HCT116 (cell line): Measurements from ENCODE around the gene SLC5A4. TPM values are rescaled to one million over a fixed set of nuclear protein-coding genes. Genes with fewer than 3 reads are reported as not detected.

Experiments
- ATAC-seq: fragments of 200-7000 bp; cut with Tn5 transposase; 2 replicates; pipeline ENCODE4 v1.9.1; 2020; ENCODE audit warnings: mild to moderate bottlenecking, moderate library complexity
- BruUV-seq: library from RNA; stranded (reverse); fragments of 400-500 nt; replicated peaks from 2 replicates; lab custom pipeline; 2021; lab: Mats Ljungman, UMichigan
- CTCF ChIA-PET: fragments of 300-600 bp; sonication (Branson Sonifier 250); formaldehyde crosslinking; loops from one replicate; lab custom pipeline; 2021; ENCODE audit warnings: antibody characterized with exemption; lab: Charles Lee
- POLR2A ChIA-PET: fragments of 300-600, 350-600 bp; sonication (Branson Sonifier 250); formaldehyde crosslinking; loops from one replicate; lab custom pipeline; 2021; ENCODE audit warnings: antibody characterized with exemption; lab: Charles Lee
- RAD21 ChIA-PET, 2 experiments: fragments of 300-600 bp; sonication (Branson Sonifier 250); formaldehyde crosslinking; loops; one replicate each; lab custom pipeline; 2023; ENCODE audit warnings: low total read pairs in 2 of 2; ENCODE audit not compliant: uncharacterized antibody in 2 of 2, unreplicated experiment in 2 of 2, low non-redundant PET in 1 of 2; lab: Charles Lee
- DNase-seq: peaks from one replicate; pipeline ENCODE4 v3.0.0-alpha.2; 2010; ENCODE audit warnings: low read depth, low spot score
- H2AFZ ChIP-seq: fragments of 200-600 bp; shearing (Covaris generic), sonication (generic); 2 replicates; pipeline ENCODE4 v1.6.1; 2017; ENCODE audit warnings: low read depth, mixed run types, mixed read lengths, antibody characterized with exemption, low read length; ENCODE audit not compliant: poor library complexity, severe bottlenecking
- H3K27ac ChIP-seq: 2 replicates; pipeline ENCODE4 v1.5.1; 2012; ENCODE audit warnings: low read depth, low read length
- H3K27me3 ChIP-seq: fragments of 200-600 bp; sonication (generic); 2 replicates; pipeline ENCODE4 v1.6.1; 2016; ENCODE audit warnings: mixed run types, low read length, mixed read lengths; ENCODE audit not compliant: insufficient read depth
- H3K36me3 ChIP-seq, 2 experiments: fragments of 200-500 bp in 1 of 2; fragments of 200-600 bp in 1 of 2; sonication (Bioruptor generic) in 1 of 2; sonication (generic) in 1 of 2; 2 replicates each; pipeline versions ENCODE4 v1.5.1 to v1.6.1; 2014 to 2016; ENCODE audit warnings: low read length in 2 of 2, inconsistent platforms in 1 of 2, mixed read lengths in 1 of 2, mixed run types in 1 of 2; ENCODE audit not compliant: insufficient read depth in 2 of 2, control insufficient read depth in 1 of 2
- H3K4me1 ChIP-seq, 2 experiments: fragments of 200-600 bp in 1 of 2; sonication (generic) in 1 of 2; 2 replicates each; pipeline versions ENCODE4 v1.5.1 to v1.6.1; 2012 to 2017; ENCODE audit warnings: low read length in 2 of 2, inconsistent platforms in 1 of 2, mild to moderate bottlenecking in 1 of 2, mixed read lengths in 1 of 2, mixed run types in 1 of 2, moderate library complexity in 1 of 2; ENCODE audit not compliant: insufficient read depth in 2 of 2, control insufficient read depth in 1 of 2
- H3K4me2 ChIP-seq: fragments of 200-600 bp; sonication (generic); 2 replicates; pipeline ENCODE4 v1.6.1; 2017; ENCODE audit warnings: mixed run types, low read length, mixed read lengths
- H3K4me3 ChIP-seq, 2 experiments: fragments of 200-600 bp in 1 of 2; sonication (generic) in 1 of 2; replicated peaks in 1 of 2; 2 replicates each; pipeline ENCODE4 v1.5.1; 2011 to 2016; ENCODE audit warnings: low read length in 2 of 2, control low read depth in 1 of 2, low read depth in 1 of 2, mild to moderate bottlenecking in 1 of 2, mixed read lengths in 1 of 2, mixed run types in 1 of 2
- H3K79me2 ChIP-seq: fragments of 200-600 bp; sonication (generic); 2 replicates; pipeline ENCODE4 v1.6.1; 2017; ENCODE audit warnings: mild to moderate bottlenecking, mixed run types, low read length, moderate library complexity, mixed read lengths; ENCODE audit not compliant: insufficient read depth
- H3K9ac ChIP-seq: fragments of 200-600 bp; sonication (generic); 2 replicates; pipeline ENCODE4 v1.6.1; 2016; ENCODE audit warnings: low read length, mixed read lengths
- H3K9me2 ChIP-seq: fragments of 200-600 bp; sonication (generic), shearing (Covaris generic); 2 replicates; pipeline ENCODE4 v1.6.1; 2017; ENCODE audit warnings: mixed run types, mild to moderate bottlenecking, moderate library complexity; ENCODE audit not compliant: insufficient read depth
- H3K9me3 ChIP-seq, 2 experiments: fragments of 200-500 bp in 1 of 2; fragments of 200-600 bp in 1 of 2; sonication (Bioruptor generic) in 1 of 2; sonication (generic) in 1 of 2; 2 replicates each; pipeline ENCODE4 v1.6.1; 2014 to 2017; ENCODE audit warnings: low read length in 2 of 2, mixed read lengths in 2 of 2, inconsistent platforms in 1 of 2, low read depth in 1 of 2, mild to moderate bottlenecking in 1 of 2, mixed run types in 1 of 2, moderate library complexity in 1 of 2; ENCODE audit not compliant: control insufficient read depth in 1 of 2, insufficient read depth in 1 of 2
- H4K20me1 ChIP-seq: fragments of 200-600 bp; sonication (generic), shearing (Covaris generic); 2 replicates; pipeline ENCODE4 v1.6.1; 2017; ENCODE audit warnings: mixed run types, mild to moderate bottlenecking, moderate library complexity; ENCODE audit not compliant: insufficient read depth
- CEBPB ChIP-seq: IDR thresholded peaks from 2 replicates; pipeline ENCODE4 v1.6.1; 2012; ENCODE audit warnings: low read depth
- EGR1 ChIP-seq: IDR thresholded peaks from 2 replicates; pipeline ENCODE4 v1.6.1; 2012; ENCODE audit warnings: low read depth
- EZH2 ChIP-seq: fragments of 200-600 bp; sonication (generic); IDR thresholded peaks from 2 replicates; pipeline ENCODE4 v1.6.1; 2017; ENCODE audit warnings: antibody characterized with exemption, mixed run types
- FOSL1 ChIP-seq: IDR thresholded peaks from 2 replicates; pipeline ENCODE4 v1.6.1; 2012; ENCODE audit warnings: low read depth
- JUND ChIP-seq: IDR thresholded peaks from 2 replicates; pipeline ENCODE4 v1.6.1; 2012
- POLR2AphosphoS5 ChIP-seq: IDR thresholded peaks from 2 replicates; pipeline ENCODE4 v1.6.1; 2011; ENCODE audit warnings: mild to moderate bottlenecking, low read depth, low read length, moderate library complexity
- SP1 ChIP-seq: IDR thresholded peaks from 2 replicates; pipeline ENCODE4 v1.6.1; 2012; ENCODE audit warnings: low read depth
- TCF7L2 ChIP-seq: IDR thresholded peaks from 2 replicates; pipeline ENCODE4 v1.7.0; 2011; ENCODE audit warnings: borderline replicate concordance, inconsistent platforms; ENCODE audit not compliant: insufficient read depth, insufficient read length; ENCODE audit errors: extremely low read depth
- YY1 ChIP-seq: IDR thresholded peaks from 2 replicates; pipeline ENCODE4 v1.6.1; 2011; ENCODE audit warnings: low read length, low read depth, moderate library complexity, mild to moderate bottlenecking; ENCODE audit not compliant: insufficient replicate concordance; ENCODE audit errors: extremely low read depth
- intact Hi-C: fragments of 100-400 bp; cut with micrococcal nuclease; formaldehyde crosslinking; loops from 2 replicates; pipeline ENCODE4 v1.10.0; 2022
- total RNA-seq: library from RNA; stranded (reverse); gene quantifications from one replicate; pipeline ENCODE4 v1.2.1, GENCODE V29; 2021; ENCODE audit not compliant: unreplicated experiment
- TF ChIP-seq, protein P1 (sequence below): IDR thresholded peaks from 2 replicates; pipeline ENCODE4 v1.6.1; 2012; ENCODE audit warnings: low read depth
- TF ChIP-seq, protein P2 (sequence below): IDR thresholded peaks from 2 replicates; pipeline ENCODE4 v1.6.1; 2011; ENCODE audit warnings: mild to moderate bottlenecking, low read length, moderate library complexity; ENCODE audit not compliant: insufficient replicate concordance; ENCODE audit errors: extremely low read depth

The SLC5A4 gene
- total RNA-seq, 1 experiment from 2014 or later = 0.22 TPM

DNA sequence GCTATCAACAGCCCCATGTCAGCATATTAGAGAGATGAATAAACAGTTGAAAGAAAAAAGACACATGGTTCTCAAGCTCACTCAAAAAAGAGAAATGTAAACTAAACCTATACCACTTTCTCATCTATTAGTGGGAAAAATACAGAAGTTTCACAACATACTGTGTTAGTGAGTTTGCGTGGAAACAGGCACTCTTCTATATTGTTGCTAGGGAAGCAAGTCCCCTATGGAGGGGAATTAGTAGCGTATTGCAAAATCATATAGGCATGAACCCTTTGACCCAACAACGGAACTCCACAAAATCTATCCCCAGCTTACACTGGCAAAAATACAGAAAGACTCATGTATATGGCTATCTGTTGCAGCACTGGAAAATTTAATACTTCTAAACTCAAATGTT, 36.1 kb downstream of the SLC5A4 start (continued):
- TF ChIP-seq, protein P1, sequence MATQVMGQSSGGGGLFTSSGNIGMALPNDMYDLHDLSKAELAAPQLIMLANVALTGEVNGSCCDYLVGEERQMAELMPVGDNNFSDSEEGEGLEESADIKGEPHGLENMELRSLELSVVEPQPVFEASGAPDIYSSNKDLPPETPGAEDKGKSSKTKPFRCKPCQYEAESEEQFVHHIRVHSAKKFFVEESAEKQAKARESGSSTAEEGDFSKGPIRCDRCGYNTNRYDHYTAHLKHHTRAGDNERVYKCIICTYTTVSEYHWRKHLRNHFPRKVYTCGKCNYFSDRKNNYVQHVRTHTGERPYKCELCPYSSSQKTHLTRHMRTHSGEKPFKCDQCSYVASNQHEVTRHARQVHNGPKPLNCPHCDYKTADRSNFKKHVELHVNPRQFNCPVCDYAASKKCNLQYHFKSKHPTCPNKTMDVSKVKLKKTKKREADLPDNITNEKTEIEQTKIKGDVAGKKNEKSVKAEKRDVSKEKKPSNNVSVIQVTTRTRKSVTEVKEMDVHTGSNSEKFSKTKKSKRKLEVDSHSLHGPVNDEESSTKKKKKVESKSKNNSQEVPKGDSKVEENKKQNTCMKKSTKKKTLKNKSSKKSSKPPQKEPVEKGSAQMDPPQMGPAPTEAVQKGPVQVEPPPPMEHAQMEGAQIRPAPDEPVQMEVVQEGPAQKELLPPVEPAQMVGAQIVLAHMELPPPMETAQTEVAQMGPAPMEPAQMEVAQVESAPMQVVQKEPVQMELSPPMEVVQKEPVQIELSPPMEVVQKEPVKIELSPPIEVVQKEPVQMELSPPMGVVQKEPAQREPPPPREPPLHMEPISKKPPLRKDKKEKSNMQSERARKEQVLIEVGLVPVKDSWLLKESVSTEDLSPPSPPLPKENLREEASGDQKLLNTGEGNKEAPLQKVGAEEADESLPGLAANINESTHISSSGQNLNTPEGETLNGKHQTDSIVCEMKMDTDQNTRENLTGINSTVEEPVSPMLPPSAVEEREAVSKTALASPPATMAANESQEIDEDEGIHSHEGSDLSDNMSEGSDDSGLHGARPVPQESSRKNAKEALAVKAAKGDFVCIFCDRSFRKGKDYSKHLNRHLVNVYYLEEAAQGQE = no peak
- TF ChIP-seq FOSL1 (no peak), YY1 (no peak), EZH2 (no peak), SP1 (no peak), JUND (no peak)

DNA sequence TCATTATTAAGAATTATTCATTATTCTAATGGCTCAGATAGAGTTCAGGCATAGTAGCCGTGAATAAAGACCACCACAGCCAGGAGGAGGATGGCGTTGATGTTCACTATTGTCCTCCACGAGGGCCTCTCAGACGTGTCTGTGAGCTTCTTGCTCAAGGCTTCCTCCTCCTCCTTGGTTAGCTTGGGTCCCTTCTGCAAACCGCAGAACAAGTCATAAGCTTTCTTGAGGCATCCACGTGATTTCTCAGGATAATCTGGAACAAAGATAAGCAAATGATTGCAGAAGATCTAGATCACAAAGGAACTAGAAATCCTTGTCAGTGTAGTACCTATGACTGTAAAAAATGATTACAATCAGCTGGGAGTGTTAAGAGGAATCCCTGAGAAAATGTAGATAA, 36.7 kb downstream of the SLC5A4 start:
- BruUV-seq = no TSS peak
- H2AFZ ChIP-seq = no peak overlapping the region
- no peaks in the 10 kb centered on the region for H3K36me3 ChIP-seq
- ChIA-PET CTCF (interaction anchor here (1.3 kb wide), 1 partner anchor 11 kb away, joined by 4 read pairs; no protein-coding TSS in a partner anchor), POLR2A (no interaction called here), RAD21 (no interaction called here)
- H4K20me1 ChIP-seq = no peaks in the 10 kb centered on the region
- intact Hi-C loops = no loop called here
- no peak overlapping the region for H3K4me2 ChIP-seq
- ATAC-seq (no peak), DNase-seq (no peak)
- no peaks in the 10 kb centered on the region for H3K9me2 ChIP-seq
- H3K9me3 ChIP-seq = no peaks in the 10 kb centered on the region
- no peak overlapping the region for H3K9ac ChIP-seq
- no peaks in the 10 kb centered on the region for H3K79me2 ChIP-seq
- TF ChIP-seq CEBPB = no peak
- TF ChIP-seq, protein P2, sequence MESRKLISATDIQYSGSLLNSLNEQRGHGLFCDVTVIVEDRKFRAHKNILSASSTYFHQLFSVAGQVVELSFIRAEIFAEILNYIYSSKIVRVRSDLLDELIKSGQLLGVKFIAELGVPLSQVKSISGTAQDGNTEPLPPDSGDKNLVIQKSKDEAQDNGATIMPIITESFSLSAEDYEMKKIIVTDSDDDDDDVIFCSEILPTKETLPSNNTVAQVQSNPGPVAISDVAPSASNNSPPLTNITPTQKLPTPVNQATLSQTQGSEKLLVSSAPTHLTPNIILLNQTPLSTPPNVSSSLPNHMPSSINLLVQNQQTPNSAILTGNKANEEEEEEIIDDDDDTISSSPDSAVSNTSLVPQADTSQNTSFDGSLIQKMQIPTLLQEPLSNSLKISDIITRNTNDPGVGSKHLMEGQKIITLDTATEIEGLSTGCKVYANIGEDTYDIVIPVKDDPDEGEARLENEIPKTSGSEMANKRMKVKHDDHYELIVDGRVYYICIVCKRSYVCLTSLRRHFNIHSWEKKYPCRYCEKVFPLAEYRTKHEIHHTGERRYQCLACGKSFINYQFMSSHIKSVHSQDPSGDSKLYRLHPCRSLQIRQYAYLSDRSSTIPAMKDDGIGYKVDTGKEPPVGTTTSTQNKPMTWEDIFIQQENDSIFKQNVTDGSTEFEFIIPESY = no peak
- no peak for TF ChIP-seq TCF7L2
- no peak for TF ChIP-seq EGR1
- TF ChIP-seq SP1 = no peak
- TF ChIP-seq POLR2AphosphoS5 = no peak
- TF ChIP-seq YY1 = no peak
- H3K27me3 ChIP-seq = no peaks in the 10 kb centered on the region
- no peak overlapping the region for H3K4me3 ChIP-seq
- no peak overlapping the region for H3K27ac ChIP-seq
- H3K4me1 ChIP-seq = no peaks in the 10 kb centered on the region
